GM12878 (cell line): Measurements from ENCODE around the gene RSRC1. TPM values are rescaled to one million over a fixed set of nuclear protein-coding genes. Genes with fewer than 3 reads are reported as not detected.

ENCODE experiments used
- ATAC-seq: fragments of 200-7000 bp; cut with Tn5 transposase; 3 replicates; pipeline ENCODE4 v1.9.1; 2020; ENCODE audit warnings: mild to moderate bottlenecking, moderate library complexity
- BruUV-seq: library from RNA; stranded (reverse); fragments of 400-500 nt; replicated peaks from 2 replicates; lab custom pipeline; 2021; lab: Mats Ljungman, UMichigan
- CTCF ChIA-PET: fragments of 300-600 bp; sonication (Branson Sonifier 250); formaldehyde crosslinking; extraction: SDS; loops from one replicate; lab custom pipeline; 2021; ENCODE audit warnings: inconsistent platforms; lab: Yijun Ruan, JAX
- POLR2A ChIA-PET: fragments of 350-600 bp; formaldehyde crosslinking; extraction: SDS; loops from one replicate; lab custom pipeline; 2021; ENCODE audit warnings: inconsistent platforms; lab: Charles Lee
- RAD21 ChIA-PET: fragments of 300-600 bp; sonication (Branson Sonifier 250); formaldehyde crosslinking; loops from one replicate; lab custom pipeline; 2023; ENCODE audit warnings: antibody characterized with exemption; ENCODE audit not compliant: unreplicated experiment; lab: Charles Lee
- SMC1A ChIA-PET: fragments of 300-600 bp; sonication (Branson Sonifier 250); formaldehyde crosslinking; loops from one replicate; lab custom pipeline; 2023; ENCODE audit not compliant: unreplicated experiment, uncharacterized antibody; lab: Charles Lee
- DNase-seq: peaks from one replicate; pipeline ENCODE4 v3.0.0-alpha.2; 2011; ENCODE audit warnings: low read depth, low spot score
- FAIRE-seq: peaks from 3 replicates; lab custom pipeline; 2011; peaks lifted over from hg19 to GRCh38; lab: Jason Lieb, UNC
- H2AFZ ChIP-seq: 2 replicates; pipeline ENCODE4 v1.6.0; 2011; ENCODE audit warnings: low read depth, low read length, control low read depth; ENCODE audit not compliant: control insufficient read depth
- H3K27ac ChIP-seq: 2 replicates; pipeline ENCODE4 v1.5.1; 2011; ENCODE audit warnings: control low read depth; ENCODE audit not compliant: control insufficient read depth, insufficient read depth
- H3K27me3 ChIP-seq, 2 experiments: replicated peaks in 1 of 2; 2 replicates each; pipeline versions ENCODE4 v1.6.0 to v1.6.1; 2011; ENCODE audit warnings: low read length in 1 of 2; ENCODE audit not compliant: control insufficient read depth in 2 of 2, insufficient read depth in 2 of 2
- H3K36me3 ChIP-seq, 2 experiments: 2 replicates each; pipeline ENCODE4 v1.5.1; 2011; ENCODE audit warnings: low read length in 1 of 2; ENCODE audit not compliant: control insufficient read depth in 2 of 2, insufficient read depth in 2 of 2
- H3K4me1 ChIP-seq: 2 replicates; pipeline ENCODE4 v1.6.1; 2011; ENCODE audit warnings: mild to moderate bottlenecking, low read length, moderate library complexity, mixed read lengths; ENCODE audit not compliant: control insufficient read depth, insufficient read depth
- H3K4me2 ChIP-seq: 2 replicates; pipeline ENCODE4 v1.6.0; 2011; ENCODE audit warnings: control low read depth; ENCODE audit not compliant: control insufficient read depth, insufficient read depth
- H3K4me3 ChIP-seq: fragments of 200-600 bp; sonication (generic); 2 replicates; pipeline ENCODE4 v1.5.1; 2016
- H3K79me2 ChIP-seq: 2 replicates; pipeline ENCODE4 v1.6.0; 2011; ENCODE audit warnings: low read length; ENCODE audit not compliant: control insufficient read depth, insufficient read depth
- H3K9ac ChIP-seq: 2 replicates; pipeline ENCODE4 v1.8.0; 2011; ENCODE audit warnings: low read length, control low read depth, mixed read lengths; ENCODE audit not compliant: control insufficient read depth, insufficient read depth
- H3K9me3 ChIP-seq: replicated peaks from 3 replicates; pipeline ENCODE4 v1.5.1; 2011; ENCODE audit warnings: mild to moderate bottlenecking, low read length; ENCODE audit not compliant: control insufficient read depth, insufficient read depth
- H4K20me1 ChIP-seq: 2 replicates; pipeline ENCODE4 v1.6.0; 2011; ENCODE audit not compliant: control insufficient read depth, insufficient read depth
- BMI1 ChIP-seq: fragments of 450-650 bp; IDR thresholded peaks from 2 replicates; pipeline ENCODE4 v1.6.1; 2016; ENCODE audit warnings: mild to moderate bottlenecking, moderate library complexity, borderline replicate concordance
- BRCA1 ChIP-seq: IDR thresholded peaks from 2 replicates; pipeline ENCODE4 v1.6.1; 2011; ENCODE audit warnings: low read depth, low read length, improper control_type of control experiment
- CREB1 ChIP-seq: IDR thresholded peaks from 2 replicates; pipeline ENCODE4 v1.6.1; 2012; ENCODE audit warnings: low read depth, mild to moderate bottlenecking, inconsistent platforms
- CREM ChIP-seq: IDR thresholded peaks from 2 replicates; pipeline ENCODE4 v1.6.1; 2014; ENCODE audit warnings: antibody characterized with exemption, low read depth
- DPF2 ChIP-seq: fragments of 450-650 bp; IDR thresholded peaks from 2 replicates; pipeline ENCODE4 v1.6.1; 2017; ENCODE audit warnings: mild to moderate bottlenecking
- IKZF2 ChIP-seq, 2 experiments: fragments of 450-650 bp; IDR thresholded peaks; 2 replicates each; pipeline ENCODE4 v1.6.1; 2017; ENCODE audit warnings: mild to moderate bottlenecking in 2 of 2, moderate library complexity in 2 of 2
- KDM1A ChIP-seq: fragments of 200-600 bp; sonication (generic); IDR thresholded peaks from 2 replicates; pipeline ENCODE4 v1.6.1; 2016; ENCODE audit warnings: borderline replicate concordance
- NBN ChIP-seq: fragments of 450-650 bp; IDR thresholded peaks from 2 replicates; pipeline ENCODE4 v1.6.1; 2016
- NFXL1 ChIP-seq: fragments of 450-650 bp; IDR thresholded peaks from 2 replicates; pipeline ENCODE4 v1.6.1; 2017; ENCODE audit warnings: antibody characterized with exemption, mild to moderate bottlenecking, borderline replicate concordance
- NFYB ChIP-seq: IDR thresholded peaks from 2 replicates; pipeline ENCODE4 v1.6.1; 2011; ENCODE audit warnings: low read depth, mild to moderate bottlenecking, low read length, improper control_type of control experiment, moderate library complexity; ENCODE audit not compliant: insufficient read depth
- NR2F1 ChIP-seq: fragments of 450-650 bp; conservative IDR thresholded peaks from 2 replicates; pipeline ENCODE4 v1.6.1; 2017; ENCODE audit warnings: mild to moderate bottlenecking
- NRF1 ChIP-seq: conservative IDR thresholded peaks from 2 replicates; pipeline ENCODE4 v1.6.1; 2011; ENCODE audit warnings: mild to moderate bottlenecking, low read depth, low read length, improper control_type of control experiment
- POLR2AphosphoS5 ChIP-seq: IDR thresholded peaks from 2 replicates; pipeline ENCODE4 v1.6.1; 2011; ENCODE audit warnings: mild to moderate bottlenecking, low read length, inconsistent platforms
- RAD21 ChIP-seq: IDR thresholded peaks from 2 replicates; pipeline ENCODE4 v1.6.1; 2011; ENCODE audit warnings: mild to moderate bottlenecking, low read depth, low read length, moderate library complexity; ENCODE audit not compliant: insufficient read depth
- RCOR1 ChIP-seq: conservative IDR thresholded peaks from 2 replicates; pipeline ENCODE4 v1.6.1; 2012; ENCODE audit warnings: low read depth, low read length, improper control_type of control experiment
- ZNF622 ChIP-seq: fragments of 450-650 bp; IDR thresholded peaks from 2 replicates; pipeline ENCODE4 v1.6.1; 2017; ENCODE audit warnings: mild to moderate bottlenecking, inconsistent platforms
- WGBS: methylation state at CpG from one replicate; pipeline ENCODE4 v1.1.6; 2016; ENCODE audit warnings: low lambda C conversion rate; ENCODE audit not compliant: insufficient replicate concordance, insufficient coverage; ENCODE audit errors: missing lambda C conversion rate; 5-methylcytosine and 5-hydroxymethylcytosine counted together
- in situ Hi-C: fragments of 300-500 bp; cut with MboI; formaldehyde crosslinking; loops from 9 replicates; pipeline ENCODE4 v1.14.3; 2018; ENCODE audit warnings: mixed read lengths
- intact Hi-C: fragments of 100-400 bp; cut with micrococcal nuclease; formaldehyde crosslinking; loops from one replicate; pipeline ENCODE4 v1.14.2; 2022; ENCODE audit not compliant: unreplicated experiment
- polyA plus RNA-seq, 11 experiments: library from polyadenylated mRNA; depleted of rRNA in 4 of 11; unstranded in 6 of 11; stranded (reverse) in 5 of 11; fragments of >200 nt; fragmentation: Nextera tagmentation in 4 of 11; fragmentation: Illumina TruSeq in 1 of 11; extraction: Ambion mirVana in 4 of 11; extraction: Trizol in 1 of 11; gene quantifications; 1 replicate in 1 of 11; 2 replicates in 10 of 11; pipeline versions ENCODE4 v1.2.1 to v1.2.3, GENCODE V29; 2011 to 2016; ENCODE audit warnings: inconsistent platforms in 2 of 11, missing spikeins in 2 of 11, low read depth in 1 of 11
- total RNA-seq, 4 experiments: library from RNA; depleted of rRNA in 3 of 4; stranded (reverse); fragments of >200 nt in 3 of 4; fragmentation: Illumina TruSeq in 1 of 4; extraction: Trizol in 1 of 4; gene quantifications; 2 replicates each; pipeline versions ENCODE4 v1.2.1 to v1.2.3, GENCODE V29; 2013 to 2021
- TF ChIP-seq, protein P1 (sequence below): IDR thresholded peaks from 2 replicates; pipeline ENCODE4 v1.6.1; 2012; ENCODE audit warnings: low read depth, low read length, improper control_type of control experiment
- TF ChIP-seq, protein P2 (sequence below): fragments of 450-650 bp; IDR thresholded peaks from 2 replicates; pipeline ENCODE4 v1.6.1; 2017; ENCODE audit warnings: borderline replicate concordance
- TF ChIP-seq, protein P3 (sequence below): IDR thresholded peaks from 2 replicates; pipeline ENCODE4 v1.6.1; 2012; ENCODE audit warnings: low read length, inconsistent platforms
- TF ChIP-seq, protein P4 (sequence below): IDR thresholded peaks from 2 replicates; pipeline ENCODE4 v1.6.1; 2011; ENCODE audit warnings: low read depth, low read length, improper control_type of control experiment, borderline replicate concordance

Gene RSRC1
- total and polyA plus RNA-seq, 10 of the 15 experiments (the other 5 are each of a cell fraction or from before 2014, with no cell fraction given), result 16.4 to 85.9 (median 42.0) TPM

DNA sequence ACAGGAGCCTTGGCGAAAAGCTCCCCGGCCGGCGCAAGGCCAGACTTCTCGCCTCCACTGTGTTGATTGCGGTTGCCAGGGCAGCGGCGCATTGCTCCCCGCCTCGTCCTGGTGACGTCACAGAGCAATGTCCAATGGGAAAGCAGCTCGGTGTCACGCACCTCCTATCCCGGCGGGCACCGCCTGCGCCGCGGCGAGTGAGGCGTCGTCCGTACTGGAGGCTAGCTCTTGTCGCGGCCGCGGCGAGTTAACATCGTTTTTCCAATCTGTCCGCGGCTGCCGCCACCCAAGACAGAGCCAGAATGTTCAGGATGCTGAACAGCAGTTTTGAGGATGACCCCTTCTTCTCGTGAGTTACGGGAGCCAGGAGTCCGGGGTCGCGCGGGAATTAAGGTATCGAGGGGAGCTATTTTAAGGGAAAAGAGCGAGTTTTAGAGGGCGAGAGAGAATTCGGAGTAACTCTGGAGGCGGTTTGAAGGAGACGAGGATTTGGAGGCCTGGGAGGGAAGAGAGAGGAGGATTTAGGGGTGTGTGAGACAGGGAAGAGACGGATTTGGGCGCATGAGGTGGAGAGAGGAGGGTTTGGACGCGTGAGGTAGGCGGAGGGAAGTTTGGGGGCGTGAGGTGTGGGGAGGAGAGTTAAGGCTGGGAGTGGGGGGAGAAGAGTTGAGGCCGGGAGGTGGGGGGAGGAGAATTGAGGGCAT, 461.3 kb downstream of the RSRC1 start, which contains the start of gene MLF1 (continued):
- TF ChIP-seq CREB1, result peak; percentile 87; the same call in 1 of the 2 replicates
- TF ChIP-seq, protein P1, sequence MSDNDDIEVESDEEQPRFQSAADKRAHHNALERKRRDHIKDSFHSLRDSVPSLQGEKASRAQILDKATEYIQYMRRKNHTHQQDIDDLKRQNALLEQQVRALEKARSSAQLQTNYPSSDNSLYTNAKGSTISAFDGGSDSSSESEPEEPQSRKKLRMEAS, result peak; percentile 79; the same call in 1 of the 2 replicates
- peak; percentile 89 for TF ChIP-seq BMI1
- TF ChIP-seq NFYB, result peak; percentile 42; the same call in 1 of the 2 replicates
- no peak for TF ChIP-seq KDM1A
- TF ChIP-seq NBN, result peak; percentile 99
- no peak for TF ChIP-seq ZNF622
- no peak for TF ChIP-seq NR2F1
- TF ChIP-seq DPF2, result 0 out of 2 replicates have a peak, but pooled peaks have one; percentile 13
- peak in 1 of 2 experiments; percentile 13; a peak in 1 of 4 replicates for TF ChIP-seq IKZF2 (IDR thresholded peaks at IDR 0.05)

DNA sequence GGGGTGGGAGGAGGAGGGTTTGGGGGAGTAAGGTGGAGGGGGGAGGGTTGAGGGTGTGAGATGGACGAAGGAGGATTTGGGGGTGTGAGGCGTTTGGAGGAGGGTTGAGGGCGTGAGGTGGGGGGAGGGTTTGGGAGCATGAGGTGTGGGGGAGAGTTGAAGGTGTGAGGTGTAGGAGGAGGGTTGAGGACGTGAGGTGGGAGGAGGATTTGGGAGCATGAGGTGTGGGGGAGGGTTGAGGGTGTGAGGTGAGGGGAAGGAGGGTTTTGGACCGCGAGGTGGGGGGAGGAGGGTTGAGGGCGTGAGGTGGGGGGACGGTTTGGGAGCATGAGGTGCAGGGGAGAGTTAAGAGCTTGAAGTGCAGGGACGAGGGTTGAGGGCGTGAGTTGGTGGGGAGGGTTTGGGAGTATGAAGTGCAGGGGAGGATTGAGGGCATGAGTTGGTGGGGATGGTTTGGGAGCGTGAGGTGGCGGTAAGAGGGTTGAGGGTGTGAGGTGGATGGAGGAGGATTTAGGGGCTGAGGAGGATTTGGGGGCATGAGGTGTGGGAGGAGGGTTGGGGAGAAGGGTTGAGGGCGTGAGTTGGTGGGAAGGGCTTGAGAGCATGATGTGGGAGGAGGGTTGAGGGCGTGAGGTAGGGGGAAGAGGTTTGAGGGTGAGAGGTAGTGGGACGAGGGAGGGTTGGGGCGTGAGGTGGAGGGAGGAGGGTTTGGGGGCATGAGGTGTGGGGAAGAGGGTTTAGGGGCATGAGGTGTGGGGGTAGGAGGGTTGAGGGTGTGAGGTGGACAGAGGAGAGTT, 462.3 kb downstream of the RSRC1 start:
- no peaks in the 10 kb centered on the region for H4K20me1 ChIP-seq
- no peak overlapping the region for H3K9ac ChIP-seq
- no peak overlapping the region for H2AFZ ChIP-seq
- ATAC-seq (no peak), FAIRE-seq (no peak), DNase-seq (no peak)
- H3K4me1 ChIP-seq, result no peaks in the 10 kb centered on the region
- no TSS peak for BruUV-seq
- H3K27me3 ChIP-seq, result 0 out of 4 replicates have a peak, but pooled peaks cover 0 to 2% of the 10 kb centered on the region in 2 experiments
- H3K36me3 ChIP-seq, result no peaks in the 10 kb centered on the region
- no peak overlapping the region for H3K27ac ChIP-seq
- WGBS, result 67% methylated on average over 5 of the region's 16 CpGs
- CTCF ChIA-PET, result no interaction called here
- POLR2A ChIA-PET, result no interaction called here
- H3K79me2 ChIP-seq, result no peaks in the 10 kb centered on the region
- SMC1A ChIA-PET, result interaction anchor here (0.7 to 1.7 kb wide), 2 partner anchors 73 to 141 kb away, joined by 3 to 6 read pairs; partner anchors contain the start of gene GFM1
- H3K4me3 ChIP-seq, result no peak overlapping the region
- in situ Hi-C loops, result no loop called here
- RAD21 ChIA-PET, result no interaction called here
- intact Hi-C loops, result no loop called here
- TF ChIP-seq RAD21 (no peak), CREM (no peak), NR2F1 (no peak), POLR2AphosphoS5 (no peak), NFXL1 (no peak), RCOR1 (no peak), NRF1 (no peak), BRCA1 (no peak)
- TF ChIP-seq, protein P2, sequence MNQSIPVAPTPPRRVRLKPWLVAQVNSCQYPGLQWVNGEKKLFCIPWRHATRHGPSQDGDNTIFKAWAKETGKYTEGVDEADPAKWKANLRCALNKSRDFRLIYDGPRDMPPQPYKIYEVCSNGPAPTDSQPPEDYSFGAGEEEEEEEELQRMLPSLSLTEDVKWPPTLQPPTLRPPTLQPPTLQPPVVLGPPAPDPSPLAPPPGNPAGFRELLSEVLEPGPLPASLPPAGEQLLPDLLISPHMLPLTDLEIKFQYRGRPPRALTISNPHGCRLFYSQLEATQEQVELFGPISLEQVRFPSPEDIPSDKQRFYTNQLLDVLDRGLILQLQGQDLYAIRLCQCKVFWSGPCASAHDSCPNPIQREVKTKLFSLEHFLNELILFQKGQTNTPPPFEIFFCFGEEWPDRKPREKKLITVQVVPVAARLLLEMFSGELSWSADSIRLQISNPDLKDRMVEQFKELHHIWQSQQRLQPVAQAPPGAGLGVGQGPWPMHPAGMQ, result no peak
- TF ChIP-seq, protein P3, sequence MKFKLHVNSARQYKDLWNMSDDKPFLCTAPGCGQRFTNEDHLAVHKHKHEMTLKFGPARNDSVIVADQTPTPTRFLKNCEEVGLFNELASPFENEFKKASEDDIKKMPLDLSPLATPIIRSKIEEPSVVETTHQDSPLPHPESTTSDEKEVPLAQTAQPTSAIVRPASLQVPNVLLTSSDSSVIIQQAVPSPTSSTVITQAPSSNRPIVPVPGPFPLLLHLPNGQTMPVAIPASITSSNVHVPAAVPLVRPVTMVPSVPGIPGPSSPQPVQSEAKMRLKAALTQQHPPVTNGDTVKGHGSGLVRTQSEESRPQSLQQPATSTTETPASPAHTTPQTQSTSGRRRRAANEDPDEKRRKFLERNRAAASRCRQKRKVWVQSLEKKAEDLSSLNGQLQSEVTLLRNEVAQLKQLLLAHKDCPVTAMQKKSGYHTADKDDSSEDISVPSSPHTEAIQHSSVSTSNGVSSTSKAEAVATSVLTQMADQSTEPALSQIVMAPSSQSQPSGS, result no peak
- TF ChIP-seq, protein P4, sequence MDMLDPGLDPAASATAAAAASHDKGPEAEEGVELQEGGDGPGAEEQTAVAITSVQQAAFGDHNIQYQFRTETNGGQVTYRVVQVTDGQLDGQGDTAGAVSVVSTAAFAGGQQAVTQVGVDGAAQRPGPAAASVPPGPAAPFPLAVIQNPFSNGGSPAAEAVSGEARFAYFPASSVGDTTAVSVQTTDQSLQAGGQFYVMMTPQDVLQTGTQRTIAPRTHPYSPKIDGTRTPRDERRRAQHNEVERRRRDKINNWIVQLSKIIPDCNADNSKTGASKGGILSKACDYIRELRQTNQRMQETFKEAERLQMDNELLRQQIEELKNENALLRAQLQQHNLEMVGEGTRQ, result no peak
- no peaks in the 10 kb centered on the region for H3K9me3 ChIP-seq
- H3K4me2 ChIP-seq, result no peak overlapping the region
